Ovary (tissue), 9 donors: ENCODE data around the gene PRC1. TPM values are rescaled to one million over a fixed set of nuclear protein-coding genes. Genes with fewer than 3 reads are reported as not detected.
"Not testable (repeated sequence)": the region's sequence is repeated elsewhere in the genome, so short reads cannot be mapped to it uniquely, and the experiment has no call there.

ENCODE experiments used
- DNase-seq, 5 donors: peaks; one replicate each; pipeline ENCODE4 v3.0.0-alpha.2; 2019 to 2020
- H3K27ac ChIP-seq, 2 donors: fragments of 200-600 bp; one replicate each; pipeline versions ENCODE4 v1.5.1 to v1.8.0; 2019 to 2022
- H3K27me3 ChIP-seq: fragments of 200-600 bp; one replicate; pipeline ENCODE4 v1.8.0; 2022
- H3K36me3 ChIP-seq: fragments of 200-600 bp; sonication (generic); one replicate; pipeline ENCODE4 v1.5.1; 2019
- H3K4me1 ChIP-seq: one replicate; pipeline ENCODE4 v1.8.1; 2013; ENCODE audit warnings: mild to moderate bottlenecking, moderate library complexity; ENCODE audit not compliant: insufficient read depth
- H3K4me3 ChIP-seq: fragments of 200-600 bp; sonication (generic); one replicate; pipeline ENCODE4 v1.5.1; 2017
- H3K9me3 ChIP-seq, 2 donors: fragments of 200-600 bp in 1 of 2; sonication (generic) in 1 of 2; one replicate each; pipeline versions ENCODE4 v1.5.1 to v1.8.1; 2013 to 2019; ENCODE audit warnings: mild to moderate bottlenecking in 1 of 2, moderate library complexity in 1 of 2
- CTCF ChIP-seq, 3 donors: fragments of 450-650 bp in 2 of 3; fragments of 200-600 bp in 1 of 3; IDR thresholded peaks; one replicate each; pipeline versions ENCODE4 v1.5.1 to v1.8.0; 2016 to 2022; ENCODE audit warnings: antibody characterized with exemption in 3 of 3, mild to moderate bottlenecking in 1 of 3
- EP300 ChIP-seq: sonication (generic); formaldehyde crosslinking; IDR thresholded peaks from one replicate; pipeline ENCODE4 v1.6.1; 2017; ENCODE audit warnings: antibody characterized with exemption
- POLR2A ChIP-seq: fragments of 450-650 bp; IDR thresholded peaks from one replicate; pipeline ENCODE4 v1.6.1; 2017; ENCODE audit warnings: antibody characterized with exemption, mild to moderate bottlenecking, moderate library complexity
- WGBS, 3 donors: extraction: QIAGEN DNeasy Blood & Tissue Kit in 1 of 3; methylation state at CpG; one replicate each; pipeline versions ENCODE4 v1.1.5 to v1.1.7; 2013 to 2017; 5-methylcytosine and 5-hydroxymethylcytosine counted together
- intact Hi-C, 4 donors: fragments of 100-400 bp; cut with DNase I; formaldehyde crosslinking; loops; one replicate each; pipeline versions ENCODE4 v1.11.0 to v1.15.1; 2022 to 2023
- polyA plus RNA-seq, 2 donors: library from polyadenylated mRNA; stranded (reverse); fragments of 200-250 nt in 1 of 2; fragments of 350-450 nt in 1 of 2; fragmentation: Illumina TruSeq in 1 of 2; extraction: RNeasy Lipid Tissue Mini Kit (QIAGEN cat#74804) in 1 of 2; gene quantifications; one replicate each; pipeline ENCODE4 v1.2.3, GENCODE V29; 2013 to 2014
- total RNA-seq, 7 donors: library from RNA; depleted of rRNA in 2 of 7; stranded (reverse); fragments of >200 nt in 2 of 7; fragmentation: NEBNext Ultra II Directional in 3 of 7; extraction: Animal tissue kit (Norgen Biotek cat#: 25700) in 3 of 7; gene quantifications; one replicate each; pipeline versions ENCODE4 v1.1.0 to v1.2.4, GENCODE V29; 2016 to 2023
- donor health status: DM: no; HTN: no; CAD: no; lungs with moderate emphysema.
- donor health status: DM: no; HTN: no; CAD: no.
- donor health status: Bipolar disorder and iron deficiency.
- donor health status: DM: yes; HTN: yes; CAD: no.
- donor health status: DM: no; HTN: no; CAD: no.
- donor health status: DM: yes; HTN: yes; CAD: no.

The PRC1 gene
- total and polyA plus RNA-seq, 9 donors, result 5.7 to 13.2 (median 6.8) TPM

DNA sequence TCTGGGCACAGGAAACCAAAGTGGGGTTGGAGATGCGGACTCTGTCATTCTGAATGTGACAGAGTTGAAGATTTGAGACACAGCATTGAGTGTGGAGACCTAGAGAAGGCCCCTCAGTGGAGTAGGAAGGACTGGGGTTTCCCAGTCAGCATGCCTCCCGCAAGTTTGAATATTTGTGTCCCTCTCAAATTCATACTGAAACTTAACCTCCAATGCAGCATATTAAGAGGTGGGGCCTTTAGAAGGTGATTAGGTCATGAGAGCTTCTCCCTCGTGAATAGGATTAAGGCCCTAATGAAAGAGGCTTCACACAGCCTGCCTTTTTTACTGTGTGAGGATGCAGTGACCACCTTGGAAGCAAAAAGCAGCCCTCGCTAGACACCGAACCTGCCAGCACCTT is 70.0 kb downstream of the PRC1 start:
- H3K9me3 ChIP-seq, result no peaks in the 10 kb centered on the region
- H3K27ac ChIP-seq, result no peak overlapping the region
- no peak for DNase-seq
- no peaks in the 10 kb centered on the region for H3K36me3 ChIP-seq
- H3K4me3 ChIP-seq, result no peak overlapping the region
- H3K27me3 ChIP-seq, result no peaks in the 10 kb centered on the region
- no peaks in the 10 kb centered on the region for H3K4me1 ChIP-seq
- 86 to 87% (median 86%) methylated on average over 5 of the region's 5 CpGs for WGBS, 3 donors
- intact Hi-C loops, result no loop called here
- TF ChIP-seq POLR2A (no peak), CTCF (IDR thresholded peaks at IDR 0.05) (no peak), EP300 (no peak)

DNA sequence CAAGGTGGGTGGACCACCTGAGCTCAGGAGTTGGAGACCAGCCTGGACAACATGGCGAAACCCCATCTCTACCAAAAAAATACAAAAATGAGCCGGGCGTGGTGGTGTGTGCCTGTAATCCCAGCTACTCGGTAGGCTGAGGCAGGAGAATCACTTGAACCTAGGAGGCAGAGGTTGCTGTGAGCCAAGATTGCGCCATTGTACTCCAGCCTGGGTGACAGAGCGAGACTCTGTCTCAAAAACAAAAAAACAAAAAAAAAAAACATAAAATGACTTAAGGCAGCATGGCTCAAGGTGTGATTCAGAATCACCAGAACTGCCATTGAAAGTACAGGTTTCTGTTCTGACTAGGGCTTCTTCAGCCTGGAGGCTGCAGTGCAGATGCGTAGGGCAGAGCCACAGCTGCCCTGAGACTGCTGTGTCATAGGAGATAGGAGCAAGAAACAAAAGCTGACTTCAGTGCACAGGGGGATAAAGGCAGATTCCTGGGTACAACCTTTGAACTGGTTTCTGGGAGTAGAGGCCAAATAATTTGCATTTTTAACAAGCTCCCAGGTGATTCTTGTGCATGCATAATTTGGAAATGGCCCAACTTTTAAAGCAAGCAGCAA is 71.5 kb downstream of the PRC1 start:
- 91 to 96% (median 91%) methylated on average over 7 of the region's 7 CpGs for WGBS, 3 donors

DNA sequence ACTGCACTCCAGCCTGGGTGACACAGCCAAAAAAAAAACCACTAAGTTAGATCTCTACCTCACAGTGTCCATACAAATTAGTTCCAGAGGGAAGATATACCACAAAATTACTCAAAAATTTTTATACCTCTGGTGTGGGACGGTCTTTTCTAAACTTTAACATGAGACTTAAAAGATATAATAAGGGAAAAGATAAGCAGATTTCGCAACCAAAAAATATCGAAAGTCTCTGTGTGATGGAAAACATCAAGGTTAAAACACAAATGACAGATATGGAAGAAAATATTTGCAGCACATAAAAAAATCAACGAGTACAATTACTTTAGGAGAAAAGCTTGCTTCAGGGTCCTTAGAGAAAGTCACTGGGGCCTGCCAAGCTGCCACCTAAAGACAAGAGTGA is 72.4 kb downstream of the PRC1 start:
- no peak overlapping the region for H3K4me3 ChIP-seq
- DNase-seq, result no peak
- H3K27me3 ChIP-seq, result no peaks in the 10 kb centered on the region
- no peaks in the 10 kb centered on the region for H3K9me3 ChIP-seq
- intact Hi-C loops, result no loop called here
- no peak overlapping the region for H3K27ac ChIP-seq
- no peaks in the 10 kb centered on the region for H3K36me3 ChIP-seq
- WGBS, 3 donors, result 79 to 88% (median 83%) methylated on average over 4 of the region's 4 CpGs
- H3K4me1 ChIP-seq, result no peaks in the 10 kb centered on the region
- TF ChIP-seq CTCF (IDR thresholded peaks at IDR 0.05) (no peak), EP300 (no peak), POLR2A (no peak)

More for the DNA sequence above, 71.5 kb downstream of the PRC1 start:
- H3K4me1 ChIP-seq, DNase-seq, H3K27me3 ChIP-seq, intact Hi-C loops, H3K4me3 ChIP-seq, H3K27ac ChIP-seq, H3K36me3 ChIP-seq, H3K9me3 ChIP-seq: not testable (repeated sequence)

GRCh38 chr15:90918835-90919234 is 75.5 kb downstream of the PRC1 start:
- WGBS, 3 donors, result 87 to 93% (median 89%) methylated on average over 6 of the region's 6 CpGs
- Histone ChIP-seq H3K27ac (no peak overlapping the region), H3K4me3 (no peak overlapping the region), H3K9me3 (no peaks in the 10 kb centered on the region), H3K4me1 (no peaks in the 10 kb centered on the region), H3K27me3 (no peaks in the 10 kb centered on the region), H3K36me3 (no peaks in the 10 kb centered on the region)
- TF ChIP-seq POLR2A (no peak), EP300 (no peak), CTCF (IDR thresholded peaks at IDR 0.05) (no peak)
- intact Hi-C loops, result no loop called here
- no peak for DNase-seq

- Histone ChIP-seq H3K4me1 (no peaks in the 10 kb centered on the region), H3K27ac (no peak overlapping the region), H3K4me3 (no peak overlapping the region), H3K9me3 (no peaks in the 10 kb centered on the region), H3K27me3 (no peaks in the 10 kb centered on the region), H3K36me3 (no peaks in the 10 kb centered on the region)
- TF ChIP-seq CTCF (IDR thresholded peaks at IDR 0.05) (no peak), POLR2A (no peak), EP300 (no peak)
- WGBS, 3 donors, result 91 to 97% (median 94%) methylated on average over 23 of the region's 23 CpGs
- intact Hi-C loops, result no loop called here
- DNase-seq, result no peak
Observed at GRCh38 chr15:90918034-90918788, 76.1 kb downstream of the PRC1 start.
